ENCODE data around the gene ENTHD1.
A peak's percentile ranks its signal among the peaks of the same experiment; 100 is the strongest.

Gene ENTHD1

GRCh38 chr22:39814899-39815298, 78.7 kb downstream of the ENTHD1 start:
- DNase-seq (ENCODE audit: low read depth in 1 of 2, low spot score in 1 of 2): no peak
- in situ Hi-C loops (cut with HindIII; ENCODE audit: low pct_unique_long_range_greater_than_20kb, low sequenced_read_pairs): no loop called here
- TF ChIP-seq JUND (IDR thresholded peaks at IDR 0.05; ENCODE audit: low read depth): no peak

- no peak for TF ChIP-seq JUND (IDR thresholded peaks at IDR 0.05; ENCODE audit: low read depth)
- DNase-seq (ENCODE audit: low read depth in 1 of 2, low spot score in 1 of 2): no peak
- in situ Hi-C loops (cut with HindIII; ENCODE audit: low pct_unique_long_range_greater_than_20kb, low sequenced_read_pairs): no loop called here
Measured at GRCh38 chr22:39809772-39810557, 83.6 kb downstream of the ENTHD1 start.

GRCh38 chr22:39808081-39808480, 85.5 kb downstream of the ENTHD1 start:
- in situ Hi-C loops (cut with HindIII; ENCODE audit: low pct_unique_long_range_greater_than_20kb, low sequenced_read_pairs): no loop called here
- peak in 1 of 2 experiments; percentile 20 for DNase-seq (ENCODE audit: low read depth in 1 of 2, low spot score in 1 of 2)
- TF ChIP-seq JUND (IDR thresholded peaks at IDR 0.05; ENCODE audit: low read depth): no peak

- in situ Hi-C loops (cut with HindIII; ENCODE audit: low pct_unique_long_range_greater_than_20kb, low sequenced_read_pairs): no loop called here
- TF ChIP-seq JUND (IDR thresholded peaks at IDR 0.05; ENCODE audit: low read depth): no peak
- DNase-seq (ENCODE audit: low read depth in 1 of 2, low spot score in 1 of 2): no peak
Measured at GRCh38 chr22:39806109-39806508, 87.5 kb downstream of the ENTHD1 start.

- no peak for DNase-seq (ENCODE audit: low read depth in 1 of 2, low spot score in 1 of 2)
- no peak for TF ChIP-seq JUND (IDR thresholded peaks at IDR 0.05; ENCODE audit: low read depth)
- in situ Hi-C loops (cut with HindIII; ENCODE audit: low pct_unique_long_range_greater_than_20kb, low sequenced_read_pairs): no loop called here
Measured at GRCh38 chr22:39805117-39805516, 88.4 kb downstream of the ENTHD1 start.

- DNase-seq (ENCODE audit: low read depth in 1 of 2, low spot score in 1 of 2): no peak
- in situ Hi-C loops (cut with HindIII; ENCODE audit: low pct_unique_long_range_greater_than_20kb, low sequenced_read_pairs): no loop called here
- TF ChIP-seq JUND (IDR thresholded peaks at IDR 0.05; ENCODE audit: low read depth): no peak
Measured at GRCh38 chr22:39802682-39803081, 90.9 kb downstream of the ENTHD1 start.

GRCh38 chr22:39800790-39801520, 92.6 kb downstream of the ENTHD1 start:
- no peak for DNase-seq (ENCODE audit: low read depth in 1 of 2, low spot score in 1 of 2)
- in situ Hi-C loops (cut with HindIII; ENCODE audit: low pct_unique_long_range_greater_than_20kb, low sequenced_read_pairs): no loop called here
- no peak for TF ChIP-seq JUND (IDR thresholded peaks at IDR 0.05; ENCODE audit: low read depth)

GRCh38 chr22:39797528-39798147, 95.9 kb downstream of the ENTHD1 start:
- TF ChIP-seq JUND (IDR thresholded peaks at IDR 0.05; ENCODE audit: low read depth): no peak
- in situ Hi-C loops (cut with HindIII; ENCODE audit: low pct_unique_long_range_greater_than_20kb, low sequenced_read_pairs): no loop called here
- no peak for DNase-seq (ENCODE audit: low read depth in 1 of 2, low spot score in 1 of 2)

- DNase-seq (ENCODE audit: low read depth in 1 of 2, low spot score in 1 of 2): no peak
- in situ Hi-C loops (cut with HindIII; ENCODE audit: low pct_unique_long_range_greater_than_20kb, low sequenced_read_pairs): no loop called here
- no peak for TF ChIP-seq JUND (IDR thresholded peaks at IDR 0.05; ENCODE audit: low read depth)
Measured at GRCh38 chr22:39789788-39790187, 103.8 kb downstream of the ENTHD1 start.

GRCh38 chr22:39785232-39785631, 108.3 kb downstream of the ENTHD1 start:
- in situ Hi-C loops (cut with HindIII; ENCODE audit: low pct_unique_long_range_greater_than_20kb, low sequenced_read_pairs): no loop called here
- DNase-seq (ENCODE audit: low read depth in 1 of 2, low spot score in 1 of 2): no peak
- TF ChIP-seq JUND (IDR thresholded peaks at IDR 0.05; ENCODE audit: low read depth): no peak

GRCh38 chr22:39777716-39778454, 115.7 kb downstream of the ENTHD1 start:
- no peak for TF ChIP-seq JUND (IDR thresholded peaks at IDR 0.05; ENCODE audit: low read depth)
- in situ Hi-C loops (cut with HindIII; ENCODE audit: low pct_unique_long_range_greater_than_20kb, low sequenced_read_pairs): no loop called here
- DNase-seq (ENCODE audit: low read depth in 1 of 2, low spot score in 1 of 2): no peak

- in situ Hi-C loops (cut with HindIII; ENCODE audit: low pct_unique_long_range_greater_than_20kb, low sequenced_read_pairs): no loop called here
- no peak for TF ChIP-seq JUND (IDR thresholded peaks at IDR 0.05; ENCODE audit: low read depth)
- no peak for DNase-seq (ENCODE audit: low read depth in 1 of 2, low spot score in 1 of 2)
Measured at GRCh38 chr22:39776295-39777009, 117.1 kb downstream of the ENTHD1 start.

Data from T47D (cell line).